Activated CD8-positive, alpha-beta memory T cell treated with anti-CD3 and anti-CD28 coated beads, Interleukin-2, amount 10 ng/mL, durations not matched to agents 7 days and 5 days (primary cell): Measurements from ENCODE around the gene CFAP53. TPM values are rescaled to one million over a fixed set of nuclear protein-coding genes. Genes with fewer than 3 reads are reported as not detected.
"Not testable (repeated sequence)": the region's sequence is repeated elsewhere in the genome, so short reads cannot be mapped to it uniquely, and the experiment has no call there.

Experiments used
- ATAC-seq: fragments of 150-1000 bp; cut with Tn5 transposase; one replicate; pipeline ENCODE4 v1.10.0; 2021; ENCODE audit warnings: moderate library complexity
- CTCF ChIA-PET: fragments of 350-600 bp; sonication (Branson Sonifier 250); formaldehyde crosslinking; loops from one replicate; lab custom pipeline; 2021; ENCODE audit warnings: antibody characterized with exemption; lab: Charles Lee
- DNase-seq: peaks from one replicate; pipeline ENCODE4 v3.0.0-alpha.2; 2020
- H3K27ac Mint-ChIP-seq: one replicate; pipeline ENCODE4 v1.8.0; 2021; ENCODE audit warnings: mild to moderate bottlenecking, mixed read lengths
- H3K27me3 Mint-ChIP-seq: one replicate; pipeline ENCODE4 v1.8.0; 2021; ENCODE audit warnings: mixed read lengths
- H3K36me3 Mint-ChIP-seq: one replicate; pipeline ENCODE4 v1.8.0; 2021; ENCODE audit warnings: mild to moderate bottlenecking, mixed read lengths
- H3K4me1 Mint-ChIP-seq: one replicate; pipeline ENCODE4 v1.8.0; 2021; ENCODE audit warnings: mixed read lengths
- H3K4me3 Mint-ChIP-seq: one replicate; pipeline ENCODE4 v1.8.0; 2021; ENCODE audit warnings: mild to moderate bottlenecking, moderate library complexity, mixed read lengths
- H3K9me3 Mint-ChIP-seq: one replicate; pipeline ENCODE4 v1.8.0; 2022; ENCODE audit warnings: low read depth, mixed read lengths
- total RNA-seq, 2 experiments: library from RNA; stranded (reverse); gene quantifications; one replicate each; pipeline ENCODE4 v1.2.3, GENCODE V29; 2021

Gene CFAP53
- total RNA-seq, 2 experiments from 2014 or later = 0.16 to 0.50 TPM

GRCh38 chr18:50275503-50276036 is 9.3 kb upstream of the CFAP53 start:
- H3K4me1 Mint-ChIP-seq = peaks cover 20% of the 10 kb centered on the region
- CTCF ChIA-PET = no interaction called here
- no peak for ATAC-seq
- no peak overlapping the region for H3K27ac Mint-ChIP-seq
- H3K36me3 Mint-ChIP-seq = peaks cover 59% of the 10 kb centered on the region
- no peak overlapping the region for H3K4me3 Mint-ChIP-seq
- no peaks in the 10 kb centered on the region for H3K9me3 Mint-ChIP-seq
- H3K27me3 Mint-ChIP-seq = no peaks in the 10 kb centered on the region
- DNase-seq = no peak

- no peaks in the 10 kb centered on the region for H3K9me3 Mint-ChIP-seq
- peaks cover 59% of the 10 kb centered on the region for H3K36me3 Mint-ChIP-seq
- no peak overlapping the region for H3K4me3 Mint-ChIP-seq
- DNase-seq (no peak), ATAC-seq (no peak)
- peaks cover 14% of the 10 kb centered on the region for H3K4me1 Mint-ChIP-seq
- CTCF ChIA-PET = no interaction called here
- no peaks in the 10 kb centered on the region for H3K27me3 Mint-ChIP-seq
- no peak overlapping the region for H3K27ac Mint-ChIP-seq
Measured at GRCh38 chr18:50274941-50275340, 8.6 kb upstream of the CFAP53 start.

- ATAC-seq (no peak), DNase-seq (no peak)
- H3K9me3 Mint-ChIP-seq = no peaks in the 10 kb centered on the region
- H3K36me3 Mint-ChIP-seq = peaks cover 62% of the 10 kb centered on the region
- H3K27me3 Mint-ChIP-seq = no peaks in the 10 kb centered on the region
- no peak overlapping the region for H3K4me3 Mint-ChIP-seq
- CTCF ChIA-PET = no interaction called here
- H3K27ac Mint-ChIP-seq = no peak overlapping the region
- peaks cover 9% of the 10 kb centered on the region for H3K4me1 Mint-ChIP-seq
Measured at GRCh38 chr18:50274044-50274442, 7.7 kb upstream of the CFAP53 start.

GRCh38 chr18:50273203-50274043 is 7.1 kb upstream of the CFAP53 start:
- CTCF ChIA-PET = interaction anchor here (3.4 kb wide), 1 partner anchor 84 kb away, joined by 11 read pairs; no protein-coding TSS in a partner anchor
- Mint-ChIP-seq H3K4me3 (no peak overlapping the region), H3K9me3 (no peaks in the 10 kb centered on the region), H3K4me1 (peaks cover 9% of the 10 kb centered on the region), H3K36me3 (peaks cover 60% of the 10 kb centered on the region), H3K27ac (no peak overlapping the region), H3K27me3 (no peaks in the 10 kb centered on the region)
- DNase-seq (no peak), ATAC-seq (no peak)

GRCh38 chr18:50272568-50272967 is 6.3 kb upstream of the CFAP53 start:
- DNase-seq = no peak
- H3K9me3 Mint-ChIP-seq = no peaks in the 10 kb centered on the region
- H3K4me3 Mint-ChIP-seq = no peak overlapping the region
- H3K4me1 Mint-ChIP-seq = peaks cover 12% of the 10 kb centered on the region
- peaks cover 57% of the 10 kb centered on the region for H3K36me3 Mint-ChIP-seq
- no peaks in the 10 kb centered on the region for H3K27me3 Mint-ChIP-seq
- no peak overlapping the region for H3K27ac Mint-ChIP-seq
- CTCF ChIA-PET = interaction anchor here (1.8 to 3.4 kb wide), 2 partner anchors 8 to 85 kb away, joined by 6 to 11 read pairs; partner anchors contain the start of gene MBD1
- no peak for ATAC-seq

- Mint-ChIP-seq H3K36me3 (peaks cover 25% of the 10 kb centered on the region), H3K27ac (peak overlapping the region; percentile 80), H3K4me1 (peaks cover 29% of the 10 kb centered on the region), H3K9me3 (no peaks in the 10 kb centered on the region), H3K27me3 (peaks cover 3% of the 10 kb centered on the region), H3K4me3 (peak overlapping the region; percentile 73)
- DNase-seq (peak; percentile 88), ATAC-seq (peak; percentile 86)
- CTCF ChIA-PET = interaction anchor here (0.7 to 4.3 kb wide), 11 partner anchors 9 to 111 kb away, joined by 3 to 29 read pairs (median 6); partner anchors contain the start of genes MBD1, MYO5B and SKA1
Measured at GRCh38 chr18:50268022-50268747, 1.9 kb upstream of the CFAP53 start.

- peaks cover 2% of the 10 kb centered on the region for H3K36me3 Mint-ChIP-seq
Measured at GRCh38 chr18:50262977-50263376, 3.3 kb downstream of the CFAP53 start.

GRCh38 chr18:50250935-50251334 is 15.4 kb downstream of the CFAP53 start:
- CTCF ChIA-PET = no interaction called here
- Mint-ChIP-seq H3K4me3 (no peak overlapping the region), H3K27ac (no peak overlapping the region), H3K9me3 (no peaks in the 10 kb centered on the region), H3K4me1 (no peaks in the 10 kb centered on the region), H3K36me3 (no peaks in the 10 kb centered on the region), H3K27me3 (peaks cover 7% of the 10 kb centered on the region)
- ATAC-seq = no peak
- DNase-seq = no peak

More at GRCh38 chr18:50262977-50263376, 3.3 kb downstream of the CFAP53 start:
- no peak for DNase-seq
- no peak overlapping the region for H3K4me3 Mint-ChIP-seq
- peaks cover 21% of the 10 kb centered on the region for H3K4me1 Mint-ChIP-seq
- no peaks in the 10 kb centered on the region for H3K9me3 Mint-ChIP-seq
- H3K27me3 Mint-ChIP-seq = peaks cover 9% of the 10 kb centered on the region
- no peak for ATAC-seq
- CTCF ChIA-PET = no interaction called here
- H3K27ac Mint-ChIP-seq = no peak overlapping the region

- no peak for DNase-seq
- H3K27ac Mint-ChIP-seq = no peak overlapping the region
- H3K4me3 Mint-ChIP-seq = no peak overlapping the region
- CTCF ChIA-PET = no interaction called here
- ATAC-seq = no peak
- H3K9me3 Mint-ChIP-seq = no peaks in the 10 kb centered on the region
- H3K36me3 Mint-ChIP-seq = no peaks in the 10 kb centered on the region
- no peaks in the 10 kb centered on the region for H3K4me1 Mint-ChIP-seq
- H3K27me3 Mint-ChIP-seq = peaks cover 7% of the 10 kb centered on the region
Measured at GRCh38 chr18:50249576-50249975, 16.7 kb downstream of the CFAP53 start.

GRCh38 chr18:50247561-50247960 is 18.7 kb downstream of the CFAP53 start:
- Mint-ChIP-seq H3K36me3 (no peaks in the 10 kb centered on the region), H3K9me3 (no peaks in the 10 kb centered on the region), H3K4me3 (no peak overlapping the region), H3K27me3 (peaks cover 8% of the 10 kb centered on the region), H3K27ac (no peak overlapping the region), H3K4me1 (no peaks in the 10 kb centered on the region)
- no peak for ATAC-seq
- CTCF ChIA-PET = no interaction called here
- DNase-seq = no peak

- ATAC-seq, H3K4me1 Mint-ChIP-seq, H3K27ac Mint-ChIP-seq, H3K36me3 Mint-ChIP-seq, H3K27me3 Mint-ChIP-seq, H3K4me3 Mint-ChIP-seq, DNase-seq, CTCF ChIA-PET, H3K9me3 Mint-ChIP-seq: not testable (repeated sequence)
Measured at GRCh38 chr18:50241768-50242167, 24.5 kb downstream of the CFAP53 start.

- Mint-ChIP-seq H3K4me1 (peaks cover 10% of the 10 kb centered on the region), H3K27me3 (peaks cover 6% of the 10 kb centered on the region), H3K4me3 (no peak overlapping the region), H3K9me3 (peaks cover 7% of the 10 kb centered on the region), H3K36me3 (no peaks in the 10 kb centered on the region), H3K27ac (no peak overlapping the region)
- CTCF ChIA-PET = no interaction called here
- DNase-seq (no peak), ATAC-seq (no peak)
Measured at GRCh38 chr18:50240080-50240563, 26.2 kb downstream of the CFAP53 start.

GRCh38 chr18:50232419-50232818 is 33.9 kb downstream of the CFAP53 start:
- no peaks in the 10 kb centered on the region for H3K36me3 Mint-ChIP-seq
- no peak for ATAC-seq
- H3K9me3 Mint-ChIP-seq = no peaks in the 10 kb centered on the region
- CTCF ChIA-PET = no interaction called here
- peaks cover 5% of the 10 kb centered on the region for H3K4me1 Mint-ChIP-seq
- H3K27ac Mint-ChIP-seq = no peak overlapping the region
- DNase-seq = no peak
- H3K4me3 Mint-ChIP-seq = no peak overlapping the region
- peaks cover 14% of the 10 kb centered on the region for H3K27me3 Mint-ChIP-seq
